ENCODE measurements around the gene SYNE2.

DNA sequence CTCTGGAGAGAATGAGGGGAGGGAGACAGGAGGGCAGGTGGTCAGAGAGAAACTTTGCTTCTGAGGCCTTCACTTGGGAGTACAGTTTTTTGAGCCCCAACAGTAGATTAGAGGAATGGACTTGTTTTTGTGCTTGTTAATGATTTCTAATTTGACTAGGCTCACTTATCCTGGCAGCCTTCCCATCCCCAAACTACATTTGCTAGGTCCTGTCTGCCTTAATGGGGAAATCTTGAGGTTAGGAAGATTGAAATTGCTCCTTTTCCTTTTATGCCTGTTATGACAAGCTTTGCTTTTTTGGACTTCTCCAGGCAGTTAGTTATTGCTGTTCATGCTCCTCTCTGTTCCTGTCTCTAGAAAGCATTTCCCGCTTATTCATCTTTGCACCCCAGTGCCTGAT, 37.7 kb downstream of the SYNE2 start:
- TF ChIP-seq POLR2AphosphoS5 (IDR thresholded peaks at IDR 0.05; ENCODE audit: insufficient read depth, low read depth, low read length) (no peak), JUN (IDR thresholded peaks at IDR 0.05; ENCODE audit: borderline replicate concordance, insufficient read depth, insufficient read length, low read depth) (no peak), POLR2A (IDR thresholded peaks at IDR 0.05; ENCODE audit: low read depth, low read length) (no peak), MYC (IDR thresholded peaks at IDR 0.05; ENCODE audit: low read depth, low read length) (no peak), EZH2 (IDR thresholded peaks at IDR 0.05; ENCODE audit: borderline replicate concordance, low read depth, low read length, severe bottlenecking) (no peak)
- TF ChIP-seq, protein P1, sequence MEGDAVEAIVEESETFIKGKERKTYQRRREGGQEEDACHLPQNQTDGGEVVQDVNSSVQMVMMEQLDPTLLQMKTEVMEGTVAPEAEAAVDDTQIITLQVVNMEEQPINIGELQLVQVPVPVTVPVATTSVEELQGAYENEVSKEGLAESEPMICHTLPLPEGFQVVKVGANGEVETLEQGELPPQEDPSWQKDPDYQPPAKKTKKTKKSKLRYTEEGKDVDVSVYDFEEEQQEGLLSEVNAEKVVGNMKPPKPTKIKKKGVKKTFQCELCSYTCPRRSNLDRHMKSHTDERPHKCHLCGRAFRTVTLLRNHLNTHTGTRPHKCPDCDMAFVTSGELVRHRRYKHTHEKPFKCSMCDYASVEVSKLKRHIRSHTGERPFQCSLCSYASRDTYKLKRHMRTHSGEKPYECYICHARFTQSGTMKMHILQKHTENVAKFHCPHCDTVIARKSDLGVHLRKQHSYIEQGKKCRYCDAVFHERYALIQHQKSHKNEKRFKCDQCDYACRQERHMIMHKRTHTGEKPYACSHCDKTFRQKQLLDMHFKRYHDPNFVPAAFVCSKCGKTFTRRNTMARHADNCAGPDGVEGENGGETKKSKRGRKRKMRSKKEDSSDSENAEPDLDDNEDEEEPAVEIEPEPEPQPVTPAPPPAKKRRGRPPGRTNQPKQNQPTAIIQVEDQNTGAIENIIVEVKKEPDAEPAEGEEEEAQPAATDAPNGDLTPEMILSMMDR (IDR thresholded peaks at IDR 0.05; ENCODE audit: extremely low read depth in 1 of 2, insufficient read depth in 1 of 2, low read depth in 1 of 2, low read length in 2 of 2), result no peak
- TF ChIP-seq, protein P2, sequence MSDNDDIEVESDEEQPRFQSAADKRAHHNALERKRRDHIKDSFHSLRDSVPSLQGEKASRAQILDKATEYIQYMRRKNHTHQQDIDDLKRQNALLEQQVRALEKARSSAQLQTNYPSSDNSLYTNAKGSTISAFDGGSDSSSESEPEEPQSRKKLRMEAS (IDR thresholded peaks at IDR 0.05; ENCODE audit: insufficient read depth, insufficient read length), result no peak

Data from endothelial cell of umbilical vein (primary cell).